Nucleus accumbens (tissue), 56 donors: ENCODE results near the gene UBTD1.
"Not testable (repeated sequence)": the region's sequence is repeated elsewhere in the genome, so short reads cannot be mapped to it uniquely, and the experiment has no call there.

Experiments
- DNase-seq, 56 donors: peaks; one replicate each; lab custom pipeline; 2025; lab: John Stamatoyannopoulos, UW

The UBTD1 gene

GRCh38 chr10:97511711-97512440, 13.2 kb downstream of the UBTD1 start:
- DNase-seq, result no peak

GRCh38 chr10:97512993-97513392, 14.3 kb downstream of the UBTD1 start:
- no peak for DNase-seq

GRCh38 chr10:97514344-97514743, 15.6 kb downstream of the UBTD1 start:
- no peak for DNase-seq

- DNase-seq, result no peak
Observed at GRCh38 chr10:97515271-97515978, 16.7 kb downstream of the UBTD1 start.

GRCh38 chr10:97517096-97517750, 18.5 kb downstream of the UBTD1 start:
- DNase-seq, result no peak

- DNase-seq, result no peak
Observed at GRCh38 chr10:97517778-97518300, 19.1 kb downstream of the UBTD1 start.

GRCh38 chr10:97518301-97519043, 19.7 kb downstream of the UBTD1 start:
- DNase-seq, result no peak

GRCh38 chr10:97519342-97519741, 20.6 kb downstream of the UBTD1 start:
- no peak for DNase-seq

GRCh38 chr10:97520520-97520919, 21.8 kb downstream of the UBTD1 start:
- no peak for DNase-seq

- no peak for DNase-seq
Observed at GRCh38 chr10:97520978-97521761, 22.4 kb downstream of the UBTD1 start.

GRCh38 chr10:97522071-97522470, 23.3 kb downstream of the UBTD1 start:
- DNase-seq, result peak in 1 of 56 donors; percentile 21

GRCh38 chr10:97522937-97523336, 24.2 kb downstream of the UBTD1 start:
- DNase-seq, result no peak

GRCh38 chr10:97525086-97525485, 26.4 kb downstream of the UBTD1 start:
- no peak for DNase-seq

GRCh38 chr10:97525683-97526110, 27.0 kb downstream of the UBTD1 start:
- DNase-seq, result no peak

- not testable (repeated sequence) for DNase-seq
Observed at GRCh38 chr10:97528876-97529275, 30.2 kb downstream of the UBTD1 start.

GRCh38 chr10:97529685-97530465, 31.2 kb downstream of the UBTD1 start:
- no peak for DNase-seq

- DNase-seq, result no peak
Observed at GRCh38 chr10:97531401-97531986, 32.8 kb downstream of the UBTD1 start.

- peak in 30 of 56 donors; percentile 13 to 73 (median 36) for DNase-seq
Observed at GRCh38 chr10:97532935-97533671, 34.4 kb downstream of the UBTD1 start.
